Left ventricle myocardium inferior (tissue), 1 donor: ENCODE measurements around the gene SEC23IP. TPM values are rescaled to one million over a fixed set of nuclear protein-coding genes. Genes with fewer than 3 reads are reported as not detected.

Source experiments
- DNase-seq: peaks from one replicate; pipeline ENCODE4 v3.0.0-alpha.2; 2020
- H3K27ac ChIP-seq: fragments of 200-600 bp; replicated peaks from 2 replicates; pipeline ENCODE4 v1.8.0; 2021
- H3K27me3 ChIP-seq: fragments of 200-600 bp; 2 replicates; pipeline ENCODE4 v1.8.0; 2021; ENCODE audit warnings: low read depth
- H3K36me3 ChIP-seq: fragments of 200-600 bp; 2 replicates; pipeline ENCODE4 v1.8.0; 2021
- H3K4me1 ChIP-seq: fragments of 200-600 bp; 2 replicates; pipeline ENCODE4 v1.8.0; 2021
- H3K4me3 ChIP-seq: fragments of 200-600 bp; 2 replicates; pipeline ENCODE4 v1.8.0; 2021; ENCODE audit warnings: mild to moderate bottlenecking, moderate library complexity
- H3K9me3 ChIP-seq: fragments of 200-600 bp; replicated peaks from 2 replicates; pipeline ENCODE4 v1.8.0; 2021
- CTCF ChIP-seq: fragments of 200-600 bp; IDR thresholded peaks from 2 replicates; pipeline ENCODE4 v1.8.0; 2021; ENCODE audit warnings: antibody characterized with exemption, mild to moderate bottlenecking, borderline replicate concordance
- intact Hi-C: fragments of 100-400 bp; cut with micrococcal nuclease; formaldehyde crosslinking; loops from one replicate; pipeline ENCODE4 v1.11.0; 2022
- total RNA-seq: library from RNA; stranded (reverse); fragmentation: NEBNext Ultra II Directional; extraction: Animal tissue kit (Norgen Biotek cat#: 25700); gene quantifications from one replicate; pipeline ENCODE4 v1.2.1, GENCODE V29; 2021
- donor health status: DM: no; HTN: yes; CAD: no; lungs with severe emphysema.

SEC23IP gene
- total RNA-seq, 1 donor from 2014 or later = 27.9 TPM

GRCh38 chr10:119980956-119981750, 88.6 kb downstream of the SEC23IP start:
- H3K36me3 ChIP-seq = no peaks in the 10 kb centered on the region
- intact Hi-C loops = no loop called here
- peaks cover 28% of the 10 kb centered on the region for H3K27me3 ChIP-seq
- no peaks in the 10 kb centered on the region for H3K4me1 ChIP-seq
- peaks cover 20% of the 10 kb centered on the region for H3K9me3 ChIP-seq
- no peak for TF ChIP-seq CTCF
- no peak overlapping the region for H3K27ac ChIP-seq
- no peak overlapping the region for H3K4me3 ChIP-seq
- DNase-seq = no peak

- peaks cover 28% of the 10 kb centered on the region for H3K27me3 ChIP-seq
- intact Hi-C loops = no loop called here
- no peak for DNase-seq
- H3K27ac ChIP-seq = no peak overlapping the region
- TF ChIP-seq CTCF = no peak
- H3K9me3 ChIP-seq = peaks cover 23% of the 10 kb centered on the region
- H3K4me1 ChIP-seq = no peaks in the 10 kb centered on the region
- no peak overlapping the region for H3K4me3 ChIP-seq
- H3K36me3 ChIP-seq = no peaks in the 10 kb centered on the region
These were observed 89.3 kb downstream of the SEC23IP start for GRCh38 chr10:119981826-119982225.

- Histone ChIP-seq H3K36me3 (no peaks in the 10 kb centered on the region), H3K27ac (no peak overlapping the region), H3K4me1 (no peaks in the 10 kb centered on the region), H3K27me3 (peaks cover 18% of the 10 kb centered on the region), H3K4me3 (no peak overlapping the region), H3K9me3 (peaks cover 23% of the 10 kb centered on the region)
- DNase-seq = no peak
- intact Hi-C loops = no loop called here
- TF ChIP-seq CTCF = no peak
These were observed 95.8 kb downstream of the SEC23IP start for GRCh38 chr10:119988333-119988732.

GRCh38 chr10:119989966-119990365, 97.4 kb downstream of the SEC23IP start:
- intact Hi-C loops = no loop called here
- H3K27ac ChIP-seq = no peak overlapping the region

GRCh38 chr10:119991066-119991465, 98.5 kb downstream of the SEC23IP start:
- no peaks in the 10 kb centered on the region for H3K4me1 ChIP-seq
- no peak overlapping the region for H3K27ac ChIP-seq
- no peaks in the 10 kb centered on the region for H3K36me3 ChIP-seq
- H3K27me3 ChIP-seq = peaks cover 18% of the 10 kb centered on the region
- H3K9me3 ChIP-seq = peaks cover 14% of the 10 kb centered on the region
- intact Hi-C loops = no loop called here
- no peak for DNase-seq
- H3K4me3 ChIP-seq = no peak overlapping the region
- no peak for TF ChIP-seq CTCF

More at GRCh38 chr10:119989966-119990365, 97.4 kb downstream of the SEC23IP start:
- H3K4me1 ChIP-seq = no peaks in the 10 kb centered on the region
- no peak overlapping the region for H3K4me3 ChIP-seq
- peaks cover 7% of the 10 kb centered on the region for H3K9me3 ChIP-seq
- H3K36me3 ChIP-seq = no peaks in the 10 kb centered on the region
- TF ChIP-seq CTCF = no peak
- no peak for DNase-seq
- H3K27me3 ChIP-seq = peaks cover 18% of the 10 kb centered on the region
